ENCODE measurements around the gene MS4A15. TPM values are rescaled to one million over a fixed set of nuclear protein-coding genes. Genes with fewer than 3 reads are reported as not detected.

MS4A15 gene
- total RNA-seq, 4 donors from 2014 or later = not detected

- TF ChIP-seq CTCF (IDR thresholded peaks at IDR 0.05; ENCODE audit: low read depth) = no peak
Observed at GRCh38 chr11:60741421-60741820, 15.2 kb upstream of the MS4A15 start.

GRCh38 chr11:60743058-60743457, 13.6 kb upstream of the MS4A15 start:
- TF ChIP-seq CTCF (IDR thresholded peaks at IDR 0.05; ENCODE audit: low read depth) = no peak

- TF ChIP-seq CTCF (IDR thresholded peaks at IDR 0.05; ENCODE audit: low read depth) = no peak
Observed at GRCh38 chr11:60744114-60744513, 12.6 kb upstream of the MS4A15 start.

- no peak for TF ChIP-seq CTCF (IDR thresholded peaks at IDR 0.05; ENCODE audit: low read depth)
Observed at GRCh38 chr11:60747359-60747873, 9.3 kb upstream of the MS4A15 start.

GRCh38 chr11:60748225-60748624, 8.4 kb upstream of the MS4A15 start:
- TF ChIP-seq CTCF (IDR thresholded peaks at IDR 0.05; ENCODE audit: low read depth) = no peak

GRCh38 chr11:60748821-60749220, 7.8 kb upstream of the MS4A15 start:
- no peak for TF ChIP-seq CTCF (IDR thresholded peaks at IDR 0.05; ENCODE audit: low read depth)

- no peak for TF ChIP-seq CTCF (IDR thresholded peaks at IDR 0.05; ENCODE audit: low read depth)
Observed at GRCh38 chr11:60750911-60751310, 5.8 kb upstream of the MS4A15 start.
